CD4-positive, CD25-positive, alpha-beta regulatory T cell (primary cell): ENCODE data around the gene ALDH4A1. TPM values are rescaled to one million over a fixed set of nuclear protein-coding genes. Genes with fewer than 3 reads are reported as not detected.

Source experiments
- ATAC-seq, 2 donors: fragments of 150-1000 bp; cut with Tn5 transposase; one replicate each; pipeline ENCODE4 v1.10.0; 2021; ENCODE audit warnings: low read depth in 2 of 2, moderate number of reproducible peaks in 2 of 2, moderate library complexity in 1 of 2
- DNase-seq, 3 donors: peaks; one replicate each; pipeline versions ENCODE4 v3.0.0 to v3.0.0-alpha.2; 2012 to 2022; ENCODE audit warnings: mixed read lengths in 1 of 3
- H3K27ac ChIP-seq: one replicate; pipeline ENCODE4 v1.7.0; 2013; ENCODE audit warnings: mild to moderate bottlenecking, low read length; ENCODE audit not compliant: insufficient read depth, poor library complexity, severe bottlenecking
- H3K27me3 ChIP-seq: one replicate; pipeline ENCODE4 v1.7.0; 2013; ENCODE audit warnings: low read length; ENCODE audit not compliant: control insufficient read depth, insufficient read depth
- H3K36me3 ChIP-seq: one replicate; pipeline ENCODE4 v1.7.0; 2013; ENCODE audit warnings: mild to moderate bottlenecking, low read length, moderate library complexity; ENCODE audit not compliant: control insufficient read depth, insufficient read depth
- H3K4me1 ChIP-seq: 2 replicates; pipeline ENCODE4 v1.7.0; 2013; ENCODE audit warnings: mild to moderate bottlenecking, low read length; ENCODE audit not compliant: insufficient read depth, control insufficient read depth, poor library complexity, severe bottlenecking
- H3K4me3 ChIP-seq: one replicate; pipeline ENCODE4 v1.7.0; 2013; ENCODE audit warnings: low read depth, mild to moderate bottlenecking, low read length, moderate library complexity
- H3K9me3 ChIP-seq, 2 experiments: 1 replicate in 1 of 2; 2 replicates in 1 of 2; pipeline ENCODE4 v1.7.0; 2013; ENCODE audit warnings: low read length in 2 of 2, mild to moderate bottlenecking in 1 of 2, moderate library complexity in 1 of 2; ENCODE audit not compliant: control insufficient read depth in 2 of 2
- H3K27ac Mint-ChIP-seq, 3 donors: one replicate each; pipeline ENCODE4 v1.8.0; 2020 to 2022; ENCODE audit warnings: mild to moderate bottlenecking in 3 of 3, mixed read lengths in 3 of 3, moderate library complexity in 2 of 3
- H3K27me3 Mint-ChIP-seq: one replicate; pipeline ENCODE4 v1.8.0; 2022; ENCODE audit warnings: mild to moderate bottlenecking, mixed read lengths
- H3K36me3 Mint-ChIP-seq: one replicate; pipeline ENCODE4 v1.8.0; 2020; ENCODE audit warnings: mixed read lengths
- H3K4me1 Mint-ChIP-seq, 4 donors: one replicate each; pipeline ENCODE4 v1.8.0; 2020 to 2022; ENCODE audit warnings: mixed read lengths in 4 of 4, mild to moderate bottlenecking in 1 of 4
- H3K4me3 Mint-ChIP-seq, 4 donors: one replicate each; pipeline ENCODE4 v1.8.0; 2020 to 2022; ENCODE audit warnings: mild to moderate bottlenecking in 4 of 4, mixed read lengths in 4 of 4, moderate library complexity in 3 of 4
- H3K9me3 Mint-ChIP-seq, 7 donors: one replicate each; pipeline ENCODE4 v1.8.0; 2020 to 2022; ENCODE audit warnings: mixed read lengths in 7 of 7, mild to moderate bottlenecking in 3 of 7, moderate library complexity in 2 of 7
- polyA plus RNA-seq, 4 donors: library from polyadenylated mRNA; unstranded; fragments of 300-500 nt; fragmentation: Illumina TruSeq; gene quantifications; one replicate each; pipeline ENCODE4 v1.2.3, GENCODE V29; 2021
- total RNA-seq: library from RNA; stranded (reverse); gene quantifications from one replicate; pipeline ENCODE4 v1.2.3, GENCODE V29; 2022

Gene ALDH4A1
- total and polyA plus RNA-seq, 5 donors from 2014 or later, result 1.0 to 2.0 (median 1.4) TPM

- Mint-ChIP-seq H3K9me3 (no peaks in the 10 kb centered on the region), H3K4me1 (peaks cover 10 to 33% (median 16%) of the 10 kb centered on the region in 4 donors), H3K27me3 (no peaks in the 10 kb centered on the region), H3K36me3 (peaks cover 33% of the 10 kb centered on the region), H3K4me3 (no peak overlapping the region), H3K27ac (peak overlapping the region; percentile 52 to 83 (median 67))
- Histone ChIP-seq H3K27me3 (no peaks in the 10 kb centered on the region), H3K4me1 (peaks cover 12% of the 10 kb centered on the region), H3K4me3 (no peak overlapping the region), H3K9me3 (no peaks in the 10 kb centered on the region), H3K36me3 (peaks cover 64% of the 10 kb centered on the region), H3K27ac (peak overlapping the region; percentile 43)
- DNase-seq, result no peak
- ATAC-seq, result no peak
Observed at GRCh38 chr1:18907917-18908845, 5.8 kb upstream of the ALDH4A1 start.

- H3K9me3 ChIP-seq, result no peaks in the 10 kb centered on the region
- no peaks in the 10 kb centered on the region for H3K27me3 ChIP-seq
- H3K27ac ChIP-seq, result peak overlapping the region; percentile 43
- no peaks in the 10 kb centered on the region for H3K27me3 Mint-ChIP-seq
- ATAC-seq (no peak), DNase-seq (peak; percentile 50 to 80 (median 74))
- H3K9me3 Mint-ChIP-seq, result no peaks in the 10 kb centered on the region
- peak overlapping the region in 1 of 4 donors; percentile 34 for H3K4me3 Mint-ChIP-seq
- peaks cover 18% of the 10 kb centered on the region for H3K4me1 ChIP-seq
- peaks cover 57% of the 10 kb centered on the region for H3K36me3 ChIP-seq
- H3K36me3 Mint-ChIP-seq, result peaks cover 31% of the 10 kb centered on the region
- peaks cover 10 to 31% (median 16%) of the 10 kb centered on the region in 4 donors for H3K4me1 Mint-ChIP-seq
- peak overlapping the region in 2 of 3 donors; percentile 52 to 67 for H3K27ac Mint-ChIP-seq
- H3K4me3 ChIP-seq, result no peak overlapping the region
Observed at GRCh38 chr1:18907021-18907916, 4.9 kb upstream of the ALDH4A1 start.

- H3K4me1 ChIP-seq, result peaks cover 27% of the 10 kb centered on the region
- DNase-seq (no peak), ATAC-seq (no peak)
- H3K36me3 Mint-ChIP-seq, result peaks cover 9% of the 10 kb centered on the region
- no peaks in the 10 kb centered on the region for H3K9me3 ChIP-seq
- peak overlapping the region; percentile 76 for H3K27ac ChIP-seq
- no peaks in the 10 kb centered on the region for H3K9me3 Mint-ChIP-seq
- no peaks in the 10 kb centered on the region for H3K27me3 Mint-ChIP-seq
- H3K4me3 ChIP-seq, result peak overlapping the region; percentile 84
- H3K4me3 Mint-ChIP-seq, result peak overlapping the region; percentile 89 to 95 (median 92)
- no peaks in the 10 kb centered on the region for H3K27me3 ChIP-seq
- H3K4me1 Mint-ChIP-seq, result peaks cover 10 to 50% (median 23%) of the 10 kb centered on the region in 4 donors
- H3K36me3 ChIP-seq, result peaks cover 19% of the 10 kb centered on the region
- peak overlapping the region; percentile 26 to 97 (median 97) for H3K27ac Mint-ChIP-seq
Observed at GRCh38 chr1:18903291-18903756, 969 bp upstream of the ALDH4A1 start.

DNA sequence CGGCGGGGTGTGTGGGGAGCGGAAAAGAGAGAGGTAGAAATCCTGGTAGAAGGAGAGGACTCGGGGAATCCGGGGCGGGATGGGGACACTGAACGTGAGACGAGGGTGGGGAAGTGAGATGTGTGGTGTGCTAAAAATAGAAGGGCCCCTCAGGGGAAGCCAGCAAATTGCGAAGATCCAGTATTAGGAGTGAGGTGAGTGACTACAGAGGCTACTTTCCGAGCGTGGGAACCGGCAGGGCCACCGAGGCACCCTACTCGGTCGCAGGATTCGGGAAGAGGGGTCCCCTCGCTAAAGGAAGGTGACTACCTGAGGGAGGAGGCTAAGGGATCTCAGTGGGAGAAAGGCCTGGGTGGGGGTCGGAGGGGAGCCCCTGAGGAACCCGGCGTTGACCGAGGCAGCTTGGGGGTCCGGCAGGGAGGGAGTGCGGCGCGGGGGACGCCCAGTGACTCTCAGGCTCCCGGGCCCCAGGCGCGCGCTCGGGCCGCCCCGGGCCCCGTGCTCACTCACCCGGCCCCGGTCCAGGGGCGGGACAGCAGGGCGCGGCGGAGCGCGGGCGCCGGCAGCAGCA lies 318 bp downstream of the ALDH4A1 start:
- no peak for ATAC-seq
- H3K27ac Mint-ChIP-seq, result peak overlapping the region; percentile 97

GRCh38 chr1:18901147-18901951 lies 1.0 kb downstream of the ALDH4A1 start:
- Histone ChIP-seq H3K27me3 (no peaks in the 10 kb centered on the region), H3K9me3 (no peaks in the 10 kb centered on the region), H3K4me1 (peaks cover 22% of the 10 kb centered on the region), H3K27ac (no peak overlapping the region), H3K36me3 (peaks cover 3% of the 10 kb centered on the region), H3K4me3 (no peak overlapping the region)
- Mint-ChIP-seq H3K4me1 (peaks cover 10 to 45% (median 16%) of the 10 kb centered on the region in 4 donors), H3K27me3 (no peaks in the 10 kb centered on the region), H3K36me3 (no peaks in the 10 kb centered on the region), H3K4me3 (peak overlapping the region; percentile 89 to 97 (median 93)), H3K27ac (peak overlapping the region; percentile 91 to 97 (median 97)), H3K9me3 (no peaks in the 10 kb centered on the region)
- no peak for DNase-seq
- ATAC-seq, result no peak

More for the DNA sequence above, 318 bp downstream of the ALDH4A1 start:
- peak overlapping the region; percentile 61 for H3K4me3 ChIP-seq
- H3K4me3 Mint-ChIP-seq, result peak overlapping the region; percentile 89 to 97 (median 93)
- peaks cover 10 to 50% (median 21%) of the 10 kb centered on the region in 4 donors for H3K4me1 Mint-ChIP-seq
- H3K27ac ChIP-seq, result peak overlapping the region; percentile 76
- H3K27me3 ChIP-seq, result no peaks in the 10 kb centered on the region
- H3K36me3 Mint-ChIP-seq, result peaks cover 3% of the 10 kb centered on the region
- peaks cover 22% of the 10 kb centered on the region for H3K4me1 ChIP-seq
- no peaks in the 10 kb centered on the region for H3K27me3 Mint-ChIP-seq
- H3K9me3 Mint-ChIP-seq, result no peaks in the 10 kb centered on the region
- H3K9me3 ChIP-seq, result no peaks in the 10 kb centered on the region
- no peak for DNase-seq
- peaks cover 7% of the 10 kb centered on the region for H3K36me3 ChIP-seq

- Histone ChIP-seq H3K27ac (no peak overlapping the region), H3K4me1 (peaks cover 22% of the 10 kb centered on the region), H3K4me3 (no peak overlapping the region), H3K27me3 (no peaks in the 10 kb centered on the region), H3K9me3 (no peaks in the 10 kb centered on the region), H3K36me3 (no peaks in the 10 kb centered on the region)
- DNase-seq, result peak in 1 of 3 donors; percentile 39
- no peaks in the 10 kb centered on the region for H3K36me3 Mint-ChIP-seq
- peaks cover 10 to 45% (median 16%) of the 10 kb centered on the region in 4 donors for H3K4me1 Mint-ChIP-seq
- peak overlapping the region; percentile 49 to 89 (median 78) for H3K4me3 Mint-ChIP-seq
- no peaks in the 10 kb centered on the region for H3K9me3 Mint-ChIP-seq
- H3K27ac Mint-ChIP-seq, result no peak overlapping the region
- no peak for ATAC-seq
- H3K27me3 Mint-ChIP-seq, result no peaks in the 10 kb centered on the region
Observed at GRCh38 chr1:18900303-18900841, 2.0 kb downstream of the ALDH4A1 start.
